ENCODE measurements around the gene APOOL.
A peak's percentile ranks its signal among the peaks of the same experiment; 100 is the strongest.
"Not testable (repeated sequence)": the region's sequence is repeated elsewhere in the genome, so short reads cannot be mapped to it uniquely, and the experiment has no call there.

Gene APOOL, protein sequence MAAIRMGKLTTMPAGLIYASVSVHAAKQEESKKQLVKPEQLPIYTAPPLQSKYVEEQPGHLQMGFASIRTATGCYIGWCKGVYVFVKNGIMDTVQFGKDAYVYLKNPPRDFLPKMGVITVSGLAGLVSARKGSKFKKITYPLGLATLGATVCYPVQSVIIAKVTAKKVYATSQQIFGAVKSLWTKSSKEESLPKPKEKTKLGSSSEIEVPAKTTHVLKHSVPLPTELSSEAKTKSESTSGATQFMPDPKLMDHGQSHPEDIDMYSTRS

DNA sequence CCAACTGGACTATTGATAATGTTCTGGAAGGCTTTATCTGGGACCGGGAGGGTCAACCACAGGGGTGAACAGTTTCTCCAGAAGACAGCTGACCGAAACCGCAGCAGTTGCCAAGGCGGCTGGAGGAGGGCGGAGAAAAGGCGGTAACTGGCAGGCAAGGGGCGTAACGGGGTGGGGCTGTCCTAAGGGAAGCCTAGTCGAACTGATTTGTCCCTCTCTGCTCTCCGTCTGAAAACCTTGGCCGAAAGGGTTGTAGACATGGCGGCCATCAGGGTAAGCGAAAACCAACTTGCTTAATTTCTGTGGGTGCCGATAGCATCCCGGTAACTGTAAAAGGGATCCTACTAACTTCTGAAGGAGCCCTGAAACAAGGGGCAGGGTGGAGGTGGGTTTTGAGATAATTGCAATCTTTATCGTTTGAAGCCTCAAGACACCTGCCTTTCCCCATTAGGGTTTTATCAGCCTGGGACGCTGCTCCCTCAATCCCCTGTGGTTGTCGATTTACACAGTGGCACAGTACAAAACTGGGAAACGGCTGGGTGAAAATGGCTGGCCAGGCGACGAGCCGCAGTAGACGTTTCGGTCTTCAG lies at the start of gene APOOL:
APOOL (plus strand) TSS at position 223 of the 590 bp plus-strand sequence; CDS start at position 259, 36 bp downstream.
- DNase-seq = peak; percentile 92

- no peak for DNase-seq
Measured at GRCh38 chrX:84956304-84956703, 47.4 kb upstream of the APOOL start.

DNA sequence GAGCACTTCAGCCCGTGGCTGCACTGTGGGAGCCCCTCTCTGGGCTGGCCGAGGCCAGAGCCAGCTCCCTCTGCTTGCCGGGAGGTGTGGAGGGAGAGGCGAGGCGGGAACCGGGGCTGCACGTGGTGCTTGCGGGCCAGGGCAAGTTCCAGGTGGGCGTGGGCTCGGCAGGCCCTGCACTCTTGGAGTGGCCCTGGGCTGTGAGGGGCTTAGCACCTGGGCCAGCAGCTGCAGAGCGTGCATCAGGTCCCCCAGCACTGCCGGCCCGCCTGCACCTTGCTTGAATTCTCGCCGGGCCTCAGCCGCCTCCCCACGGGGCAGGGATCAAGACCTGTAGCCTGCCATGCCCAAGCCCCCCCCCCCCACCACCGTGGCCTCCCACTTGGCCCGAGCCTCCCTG lies 28.9 kb upstream of the APOOL start:
- no peak for DNase-seq

GRCh38 chrX:84991739-84992138 lies 11.9 kb upstream of the APOOL start:
- not testable (repeated sequence) for DNase-seq

DNA sequence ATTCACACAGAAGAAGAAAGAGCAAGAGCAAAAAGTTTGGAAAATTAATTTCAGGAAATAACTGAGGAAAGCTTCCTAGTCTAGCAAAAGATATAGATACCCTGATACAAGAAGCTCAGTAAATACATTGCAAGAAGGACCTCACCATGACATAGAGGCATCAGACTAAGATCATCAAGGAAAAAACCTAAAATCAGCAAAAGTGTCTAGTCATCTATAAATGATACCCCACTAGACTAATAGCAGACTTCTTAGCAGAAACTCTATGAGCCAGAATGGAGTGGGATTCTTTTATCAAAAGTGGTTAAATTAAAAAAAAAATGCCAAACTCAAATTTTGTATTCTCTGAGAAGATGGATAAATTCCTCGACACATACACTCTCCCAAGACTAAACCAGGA lies 10.5 kb upstream of the APOOL start:
- DNase-seq = no peak

- DNase-seq = no peak
Measured at GRCh38 chrX:85001344-85001743, 2.3 kb upstream of the APOOL start.

DNA sequence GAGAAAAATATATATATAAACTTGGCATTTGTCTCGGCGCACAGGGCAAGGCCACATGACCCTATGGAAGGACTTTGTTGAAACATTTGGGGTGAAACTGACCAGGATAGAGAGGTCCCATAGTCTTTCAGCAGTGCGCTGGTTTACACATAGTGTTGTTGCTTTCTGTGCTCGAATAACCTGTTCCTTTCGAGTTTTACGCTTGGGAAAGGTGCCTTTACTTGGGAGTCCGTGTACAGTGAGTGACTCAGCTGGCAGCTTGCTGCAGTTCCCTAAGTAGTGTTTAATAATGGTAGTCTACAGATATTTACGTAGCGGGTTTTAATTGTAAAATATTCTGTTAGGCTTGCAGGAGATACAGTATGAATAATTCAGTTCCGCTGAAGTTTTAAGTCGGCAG lies 578 bp downstream of the APOOL start:
- DNase-seq = no peak

- no peak for DNase-seq
Measured at GRCh38 chrX:85012098-85012497, 8.4 kb downstream of the APOOL start.

DNA sequence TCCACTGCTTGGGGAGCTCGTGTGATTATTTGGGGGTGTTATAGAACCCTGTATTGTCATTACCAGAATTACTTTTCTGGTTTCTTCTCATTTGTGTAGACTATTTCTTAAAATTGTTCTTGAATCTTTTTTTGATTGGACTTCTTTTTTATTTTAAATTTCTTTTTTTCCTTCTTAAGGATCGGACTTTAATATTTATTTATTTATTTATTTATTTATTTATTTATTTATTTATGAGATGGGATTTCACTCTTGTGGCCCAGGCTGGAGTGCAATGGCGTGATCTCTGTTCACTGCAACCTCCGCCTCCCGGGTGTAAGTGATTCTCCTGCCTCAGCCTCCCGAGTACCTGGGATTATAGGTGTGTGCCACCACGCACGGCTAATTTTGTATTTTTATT lies 11.7 kb downstream of the APOOL start:
- not testable (repeated sequence) for DNase-seq

GRCh38 chrX:85017721-85018120 lies 14.0 kb downstream of the APOOL start:
- DNase-seq = no peak

DNA sequence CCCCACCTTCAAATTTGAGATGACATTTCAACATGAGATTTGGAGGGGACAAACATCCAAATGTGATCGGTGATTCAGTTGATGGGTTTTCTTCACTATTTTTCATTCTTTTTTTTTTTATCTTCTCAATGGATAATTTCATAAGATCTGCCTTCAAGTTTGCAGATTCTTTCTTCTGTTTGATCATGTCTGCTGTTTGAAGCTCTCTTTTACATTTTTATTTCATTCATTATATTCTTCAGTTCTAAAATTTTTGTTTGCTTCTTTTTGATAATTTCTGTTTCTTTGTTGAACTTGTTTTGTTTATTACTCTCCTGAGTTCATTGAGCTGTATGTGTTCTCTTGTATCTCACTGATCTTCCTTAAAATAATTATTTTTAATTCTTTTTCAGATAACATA lies 14.8 kb downstream of the APOOL start:
- no peak for DNase-seq

DNA sequence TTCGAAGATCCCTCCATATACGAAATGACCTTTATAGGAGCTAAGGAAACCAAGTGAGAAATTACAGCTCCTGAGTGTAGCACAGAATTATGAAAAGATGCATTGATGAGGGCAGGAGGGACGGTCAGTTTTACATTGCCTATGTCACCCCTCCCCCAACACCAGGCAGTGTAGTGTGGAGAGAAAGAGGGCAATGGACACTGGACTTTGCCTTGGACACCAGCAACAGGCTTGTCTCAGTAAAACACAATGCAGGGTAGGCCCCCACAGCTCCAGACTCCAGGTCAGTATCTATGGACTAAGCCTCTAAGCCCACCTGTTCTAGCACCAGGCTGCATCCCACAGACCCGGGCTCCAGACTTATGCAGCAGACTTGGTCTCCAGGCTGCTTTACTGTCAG lies 16.5 kb downstream of the APOOL start:
- DNase-seq = no peak

- DNase-seq = no peak
Measured at GRCh38 chrX:85024044-85024443, 20.4 kb downstream of the APOOL start.

- DNase-seq = no peak
Measured at GRCh38 chrX:85024562-85024961, 20.9 kb downstream of the APOOL start.

- DNase-seq = no peak
Measured at GRCh38 chrX:85026170-85026569, 22.5 kb downstream of the APOOL start.

GRCh38 chrX:85029043-85029442 lies 25.4 kb downstream of the APOOL start:
- DNase-seq = no peak

- DNase-seq = no peak
Measured at GRCh38 chrX:85031505-85031904, 27.8 kb downstream of the APOOL start.

DNA sequence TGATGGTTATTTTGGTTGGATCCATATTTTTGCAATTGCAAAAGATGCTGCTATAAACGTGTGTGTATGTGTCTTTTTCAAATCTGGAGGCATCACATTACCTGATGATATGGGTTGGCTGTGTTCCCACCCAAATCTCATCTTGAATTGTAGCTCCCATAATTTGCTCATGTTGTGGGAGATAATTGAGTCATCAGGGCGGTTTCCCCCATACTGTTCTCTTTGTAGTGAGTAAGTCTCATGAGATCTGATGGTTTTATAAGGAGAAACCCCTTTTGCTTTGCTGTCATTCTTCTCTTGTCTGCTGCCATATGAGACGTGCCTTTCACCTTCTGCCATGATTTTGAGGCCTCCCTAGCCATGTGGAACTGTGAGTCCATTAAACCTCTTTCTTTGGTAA lies 33.4 kb downstream of the APOOL start:
- DNase-seq = no peak

GRCh38 chrX:85051627-85052026 lies 48.0 kb downstream of the APOOL start:
- no peak for DNase-seq

DNA sequence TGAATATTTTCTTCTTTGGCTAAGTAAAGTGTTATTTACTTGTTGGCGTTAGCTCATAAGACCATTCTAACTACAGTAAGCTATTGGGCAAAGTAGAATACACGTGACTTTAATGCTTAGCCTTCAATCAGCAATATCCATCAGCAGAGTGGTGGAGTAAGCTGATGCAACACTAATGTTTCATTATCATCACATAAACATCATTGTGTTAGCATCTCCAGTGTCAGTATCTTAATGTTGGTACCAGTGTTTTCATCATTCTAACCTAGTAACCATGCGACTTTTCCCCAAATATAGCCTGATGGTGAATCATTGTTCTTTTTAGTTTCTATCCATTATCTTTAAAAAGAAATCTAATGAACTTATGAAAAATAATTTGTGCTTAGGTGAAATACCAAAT lies 48.5 kb downstream of the APOOL start:
- no peak for DNase-seq

DNA sequence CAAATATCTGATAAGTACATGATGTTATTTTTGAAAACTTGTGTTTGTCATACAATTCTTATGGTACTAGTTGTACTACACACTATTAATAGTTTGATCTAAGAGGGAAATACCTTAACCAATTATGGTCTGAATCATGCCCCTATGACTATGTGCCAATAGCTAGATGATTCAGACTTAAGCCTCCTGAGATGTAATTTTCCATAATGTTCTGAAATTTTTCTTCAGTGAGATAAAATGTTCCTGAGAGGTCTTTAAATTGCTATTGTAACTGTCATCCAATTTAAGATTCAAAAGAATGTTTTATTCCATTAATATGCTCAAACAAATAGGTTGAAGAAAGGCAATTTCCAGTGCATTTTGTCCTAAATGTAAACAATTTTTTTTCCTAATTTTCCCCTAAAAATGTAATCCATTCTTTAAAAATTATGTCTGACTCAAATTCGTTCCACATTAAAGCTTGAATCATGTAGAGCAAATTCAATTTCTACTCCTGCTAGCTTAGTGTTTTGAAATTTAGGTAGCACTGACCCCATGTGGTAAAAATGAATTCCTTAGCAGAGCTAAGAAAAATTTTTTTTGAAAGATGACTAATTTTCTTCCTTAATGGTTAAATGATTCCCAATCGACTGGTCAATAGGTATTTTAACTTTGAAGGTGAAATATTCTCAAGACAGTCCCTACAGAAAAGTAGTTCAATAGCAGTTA lies 49.1 kb downstream of the APOOL start:
- DNase-seq = no peak

DNA sequence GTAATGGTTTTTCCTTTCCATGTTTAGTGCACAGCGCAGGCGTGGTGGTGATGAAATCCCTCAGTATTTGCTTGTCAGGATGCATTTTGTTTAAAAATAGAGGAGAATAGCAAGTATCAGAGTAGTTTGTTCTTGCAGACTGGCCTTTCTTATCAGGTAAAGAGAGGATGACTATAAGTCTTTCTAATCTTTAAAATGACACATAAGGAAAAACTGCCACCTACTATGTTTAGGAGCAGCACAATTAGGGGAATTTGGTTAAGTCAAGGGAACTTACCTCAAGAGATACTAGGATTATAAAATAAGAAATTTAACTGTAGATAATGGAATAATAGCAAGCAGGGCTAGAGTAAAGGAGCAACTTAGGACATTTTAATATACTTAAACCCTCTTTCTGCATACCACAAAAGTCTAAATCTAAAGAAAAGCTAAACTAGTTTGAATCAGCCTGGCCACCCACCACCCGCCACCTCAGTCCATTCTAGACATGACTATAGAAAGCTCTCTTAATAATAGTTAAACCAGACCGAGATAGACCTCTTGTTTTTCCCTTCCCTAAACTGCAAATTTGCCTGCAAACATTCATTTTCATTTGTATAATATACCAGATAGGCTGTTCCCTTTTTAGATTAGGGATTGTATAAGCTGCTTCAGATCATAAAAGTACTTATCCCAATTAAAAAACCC lies 62.0 kb downstream of the APOOL start:
- no peak for DNase-seq

- DNase-seq = not testable (repeated sequence)
Measured at GRCh38 chrX:85077247-85077646, 73.6 kb downstream of the APOOL start.

All from left hindlimb (tissue), 1 donor.